Ishikawa (cell line): Measurements from ENCODE around the gene EDNRB.

Source experiments
- CEBPB ChIP-seq: IDR thresholded peaks from 2 replicates; pipeline ENCODE4 v1.6.1; 2012
- CREB1 ChIP-seq: IDR thresholded peaks from 2 replicates; pipeline ENCODE4 v1.6.1; 2012; ENCODE audit warnings: low read depth
- EGR1 ChIP-seq: IDR thresholded peaks from 2 replicates; pipeline ENCODE4 v1.6.1; 2012
- EP300 ChIP-seq: IDR thresholded peaks from 2 replicates; pipeline ENCODE4 v1.6.1; 2012; ENCODE audit warnings: borderline replicate concordance
- FOXM1 ChIP-seq: IDR thresholded peaks from 2 replicates; pipeline ENCODE4 v1.6.1; 2012; ENCODE audit warnings: low read depth, borderline replicate concordance
- MAX ChIP-seq: IDR thresholded peaks from 2 replicates; pipeline ENCODE4 v1.6.1; 2012
- NFIC ChIP-seq: IDR thresholded peaks from 2 replicates; pipeline ENCODE4 v1.6.1; 2012
- RAD21 ChIP-seq: IDR thresholded peaks from 2 replicates; pipeline ENCODE4 v1.6.1; 2012; ENCODE audit warnings: low read depth
- REST ChIP-seq: IDR thresholded peaks from 2 replicates; pipeline ENCODE4 v1.6.1; 2012; ENCODE audit warnings: low read depth, mild to moderate bottlenecking
- TAF1 ChIP-seq: IDR thresholded peaks from 2 replicates; pipeline ENCODE4 v1.6.1; 2012; ENCODE audit warnings: low read depth, mild to moderate bottlenecking
- TCF12 ChIP-seq: IDR thresholded peaks from 2 replicates; pipeline ENCODE4 v1.6.1; 2012; ENCODE audit warnings: low read depth
- TEAD4 ChIP-seq: IDR thresholded peaks from 2 replicates; pipeline ENCODE4 v1.6.1; 2012
- USF1 ChIP-seq: IDR thresholded peaks from 2 replicates; pipeline ENCODE4 v1.6.1; 2012
- YY1 ChIP-seq: IDR thresholded peaks from 2 replicates; pipeline ENCODE4 v1.6.1; 2012; ENCODE audit warnings: low read depth
- ZBTB7A ChIP-seq: IDR thresholded peaks from 2 replicates; pipeline ENCODE4 v1.6.1; 2012; ENCODE audit warnings: low read depth

Gene EDNRB

GRCh38 chr13:77893066-77893465 is 25.6 kb downstream of the EDNRB start:
- TF ChIP-seq CEBPB, result no peak
- TF ChIP-seq TAF1, result no peak
- TF ChIP-seq USF1, result no peak
- TF ChIP-seq REST, result no peak
- TF ChIP-seq NFIC, result no peak
- TF ChIP-seq MAX, result no peak
- no peak for TF ChIP-seq EP300
- no peak for TF ChIP-seq EGR1
- TF ChIP-seq TEAD4, result no peak
- TF ChIP-seq YY1, result no peak
- TF ChIP-seq TCF12, result no peak
- no peak for TF ChIP-seq RAD21
- TF ChIP-seq CREB1, result no peak
- TF ChIP-seq FOXM1, result no peak
- no peak for TF ChIP-seq ZBTB7A

GRCh38 chr13:77892491-77892890 is 26.1 kb downstream of the EDNRB start:
- no peak for TF ChIP-seq TEAD4
- no peak for TF ChIP-seq TAF1
- TF ChIP-seq EGR1, result no peak
- TF ChIP-seq YY1, result no peak
- TF ChIP-seq RAD21, result no peak
- no peak for TF ChIP-seq CEBPB

- TF ChIP-seq EP300, result no peak
- TF ChIP-seq CEBPB, result no peak
- no peak for TF ChIP-seq TCF12
- TF ChIP-seq CREB1, result no peak
- no peak for TF ChIP-seq TAF1
- no peak for TF ChIP-seq TEAD4
- no peak for TF ChIP-seq RAD21
- TF ChIP-seq ZBTB7A, result no peak
- TF ChIP-seq FOXM1, result no peak
- TF ChIP-seq EGR1, result no peak
- no peak for TF ChIP-seq NFIC
- no peak for TF ChIP-seq USF1
- TF ChIP-seq YY1, result no peak
- no peak for TF ChIP-seq REST
- TF ChIP-seq MAX, result no peak
Measured at GRCh38 chr13:77891486-77891885, 27.1 kb downstream of the EDNRB start.

GRCh38 chr13:77891041-77891440 is 27.6 kb downstream of the EDNRB start:
- TF ChIP-seq FOXM1 (no peak), RAD21 (no peak), CEBPB (no peak), EGR1 (no peak), EP300 (no peak), MAX (no peak), REST (no peak), NFIC (no peak), CREB1 (no peak), TEAD4 (no peak), USF1 (no peak), ZBTB7A (no peak), TCF12 (no peak), TAF1 (no peak), YY1 (no peak)
